HG03095 (cell line): ENCODE data around the gene TMX3.

Experiments used
- ATAC-seq: cut with Tn5 transposase; IDR thresholded peaks from one replicate; pipeline ENCODE4 v1.9.1; 2021; ENCODE audit warnings: moderate library complexity; ENCODE audit not compliant: unreplicated experiment

TMX3 gene

DNA sequence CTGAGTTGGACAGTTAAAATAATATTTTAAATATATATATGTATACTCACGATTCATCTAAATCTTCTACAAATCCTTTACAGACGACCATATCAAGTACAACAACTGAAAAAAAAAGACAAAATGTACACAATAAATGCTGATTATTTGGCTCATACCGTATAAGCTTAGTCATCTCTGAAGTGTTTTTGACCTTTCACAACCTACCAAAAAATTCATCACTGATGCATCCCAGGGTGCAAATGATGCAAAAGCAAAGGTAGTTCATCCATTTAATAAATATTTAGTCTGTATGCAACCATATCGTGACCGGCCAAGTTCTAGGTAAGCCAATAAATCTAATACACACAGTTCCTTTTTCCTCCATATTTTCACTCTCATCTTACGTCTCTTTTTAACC is 1.1 kb downstream of the TMX3 start:
- no peak for ATAC-seq

DNA sequence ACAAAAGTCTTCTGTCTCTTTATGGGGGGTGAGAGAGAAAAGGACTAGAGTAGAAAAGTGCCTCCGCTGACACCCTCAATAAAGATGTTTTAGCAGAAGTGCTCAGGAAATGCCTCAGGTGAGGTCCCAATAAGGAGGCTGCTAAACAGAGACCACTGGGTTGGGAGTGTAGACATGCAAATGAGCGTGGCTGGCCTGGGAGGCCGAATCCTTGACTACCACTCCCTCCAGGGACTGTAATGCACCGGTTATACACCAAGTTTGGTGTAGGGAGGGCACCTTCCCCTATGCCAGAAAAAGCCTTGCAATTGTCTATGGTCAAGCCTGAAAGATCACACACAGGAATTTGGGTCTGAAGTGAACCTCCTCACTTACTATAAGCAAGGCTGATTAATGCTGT is 1.8 kb downstream of the TMX3 start:
- no peak for ATAC-seq

DNA sequence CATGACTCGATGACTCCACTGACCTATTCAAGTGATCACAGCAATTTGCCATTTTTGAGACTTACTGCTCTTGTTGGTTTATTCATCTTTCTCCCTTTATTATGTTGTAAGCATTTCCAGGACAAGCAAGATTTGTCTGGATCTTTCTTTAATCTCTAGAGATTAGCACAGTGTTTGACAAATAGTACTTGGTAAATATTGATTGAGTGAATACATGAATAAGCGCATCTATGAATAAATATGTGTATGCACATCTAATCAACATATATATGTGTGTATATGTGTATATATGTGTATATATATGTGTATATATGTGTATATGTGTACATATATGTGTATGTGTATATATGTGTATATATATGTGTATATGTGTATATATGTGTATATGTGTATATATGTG is 7.3 kb downstream of the TMX3 start:
- no peak for ATAC-seq

DNA sequence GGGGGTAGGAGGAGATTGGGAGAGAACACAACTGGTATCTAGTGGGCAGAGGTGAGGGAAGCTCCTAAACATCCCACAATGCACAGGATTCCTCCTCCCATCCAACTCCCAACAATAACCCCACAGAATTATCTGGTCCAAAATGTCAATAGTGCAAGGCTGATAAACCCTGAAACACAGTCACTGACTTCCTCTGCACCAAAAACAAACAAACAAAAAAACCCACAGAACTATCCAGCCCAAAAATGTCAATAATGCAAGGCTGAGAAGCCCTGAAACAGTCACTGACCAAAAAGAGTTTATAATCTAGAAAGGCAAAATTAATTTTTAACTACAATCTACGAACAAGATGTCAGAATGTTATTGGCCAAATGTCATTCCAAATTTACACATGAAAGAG is 9.8 kb downstream of the TMX3 start:
- ATAC-seq: no peak

DNA sequence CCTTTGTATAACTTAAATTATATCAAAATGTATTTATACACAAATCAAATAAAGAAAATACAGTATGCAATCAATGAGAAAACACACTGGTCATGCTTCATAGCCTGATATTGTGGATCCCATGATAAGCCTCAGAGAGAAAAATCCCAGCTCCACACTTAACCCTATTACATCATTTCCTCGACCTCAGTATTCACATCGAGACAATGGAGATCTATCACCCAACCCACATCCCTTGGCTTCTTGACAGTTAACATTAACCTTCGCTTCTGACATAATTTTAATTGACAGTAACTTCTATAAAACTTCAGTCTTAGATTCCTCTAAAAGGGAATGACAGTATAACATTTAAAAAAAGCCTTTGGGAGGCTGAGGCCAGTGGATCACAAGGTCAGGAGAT is 11.6 kb downstream of the TMX3 start:
- ATAC-seq: no peak

DNA sequence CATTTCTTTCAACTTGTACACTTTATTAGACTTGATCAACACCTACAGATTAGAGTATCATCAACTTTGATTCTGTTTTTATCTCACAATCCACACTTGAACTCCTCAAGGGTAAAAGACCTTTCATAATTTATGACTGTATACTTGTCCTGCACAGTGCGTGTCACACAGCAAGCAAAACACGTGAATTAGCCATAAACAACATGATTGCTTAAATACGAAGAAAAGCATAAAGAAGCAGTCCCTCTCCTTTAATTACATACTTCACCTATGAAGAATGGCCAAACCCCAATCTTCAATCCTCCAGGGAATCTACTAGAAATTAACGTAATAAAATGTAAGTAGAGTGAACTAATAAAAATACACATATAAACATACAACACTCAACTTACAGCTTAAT is 13.6 kb downstream of the TMX3 start:
- no peak for ATAC-seq

DNA sequence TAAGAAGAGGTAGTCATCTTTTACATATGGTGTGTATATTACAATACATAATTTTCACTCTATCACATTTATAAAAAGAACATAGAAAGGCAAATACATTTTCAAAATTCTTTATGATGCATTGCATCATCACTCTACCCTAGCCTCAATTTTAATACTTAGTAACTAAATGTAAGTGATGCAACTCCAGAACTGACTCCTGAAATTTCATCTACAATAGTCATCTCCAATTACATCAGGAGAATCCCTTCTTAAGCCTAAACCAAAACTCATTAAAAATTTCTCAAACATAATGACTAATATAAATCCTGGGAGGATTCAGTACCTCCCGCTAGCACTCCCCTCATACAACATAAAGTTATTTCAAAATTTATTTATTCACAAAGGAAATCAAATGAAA is 15.9 kb downstream of the TMX3 start:
- ATAC-seq: no peak

DNA sequence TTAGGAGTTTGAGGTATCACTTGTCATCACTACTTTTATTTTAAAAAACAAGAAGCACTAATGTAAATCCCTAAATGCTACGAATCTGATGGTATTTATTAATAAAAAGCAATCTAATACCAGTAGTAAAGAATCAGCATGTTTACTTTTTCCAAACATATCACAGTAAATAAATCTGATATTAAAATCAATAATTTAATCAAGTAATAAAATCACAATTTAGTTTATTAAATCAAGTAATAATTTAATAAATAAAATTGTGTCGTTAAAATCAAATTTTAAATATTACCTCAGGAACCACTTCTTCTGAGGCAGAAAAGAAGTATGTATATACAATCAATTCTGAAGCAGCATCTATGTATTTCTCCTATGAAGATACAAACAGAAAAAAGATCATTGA is 18.0 kb downstream of the TMX3 start:
- no peak for ATAC-seq

DNA sequence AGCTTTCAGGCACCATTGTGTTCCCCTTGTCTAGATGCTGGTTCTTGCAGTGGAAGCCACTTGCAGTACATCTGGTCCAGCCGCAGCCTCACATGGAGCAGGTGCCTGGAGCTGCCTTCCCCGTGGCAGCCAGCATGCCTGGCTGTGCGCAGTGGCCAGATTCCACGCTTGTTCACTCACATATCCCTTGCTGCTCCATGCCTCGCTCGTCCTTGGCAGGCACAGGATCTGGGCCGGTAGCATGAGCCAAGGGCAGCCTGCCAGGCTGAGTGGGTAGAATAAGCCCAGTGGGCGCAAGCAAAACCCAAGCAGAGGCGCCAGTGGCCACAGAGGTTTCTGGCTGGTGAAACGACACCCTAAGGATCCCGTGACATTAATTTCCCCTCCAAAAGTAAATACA is 20.6 kb downstream of the TMX3 start:
- ATAC-seq: no peak

DNA sequence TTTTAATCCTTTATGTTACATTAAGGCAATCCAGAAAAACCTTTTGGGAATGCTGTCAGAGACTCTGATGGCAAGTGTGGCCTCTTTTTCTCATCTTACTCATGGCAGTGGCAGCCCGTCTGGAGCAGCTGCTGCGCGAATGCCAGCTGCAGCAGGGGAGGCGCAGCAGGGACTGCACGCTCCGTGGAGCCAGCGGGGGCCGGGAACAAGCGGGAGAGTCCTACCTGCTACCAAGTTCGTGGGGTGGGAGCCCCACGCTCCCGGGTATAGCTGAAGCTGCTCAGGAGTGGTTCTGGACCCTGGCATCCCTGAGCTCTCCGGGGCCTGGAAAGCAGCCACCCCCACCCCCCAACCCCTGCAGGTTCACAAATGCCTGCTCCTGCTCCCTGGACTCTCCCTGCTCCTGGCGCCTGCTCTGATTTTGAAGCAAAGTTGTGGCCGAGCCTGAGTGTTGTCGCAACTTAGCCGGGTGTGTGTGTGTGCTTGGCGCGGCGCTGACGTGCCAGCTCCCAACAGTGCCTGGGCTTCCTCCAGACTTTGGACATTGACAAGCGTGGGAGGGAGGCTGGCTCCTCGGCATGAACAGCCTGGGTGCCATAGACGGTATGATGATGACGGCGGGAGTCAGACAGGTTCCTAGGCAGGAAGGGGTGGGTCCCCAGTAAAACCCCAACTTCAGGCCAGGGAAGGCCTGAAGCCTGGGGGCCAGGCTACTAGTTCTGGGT is 21.7 kb downstream of the TMX3 start:
- no peak for ATAC-seq

DNA sequence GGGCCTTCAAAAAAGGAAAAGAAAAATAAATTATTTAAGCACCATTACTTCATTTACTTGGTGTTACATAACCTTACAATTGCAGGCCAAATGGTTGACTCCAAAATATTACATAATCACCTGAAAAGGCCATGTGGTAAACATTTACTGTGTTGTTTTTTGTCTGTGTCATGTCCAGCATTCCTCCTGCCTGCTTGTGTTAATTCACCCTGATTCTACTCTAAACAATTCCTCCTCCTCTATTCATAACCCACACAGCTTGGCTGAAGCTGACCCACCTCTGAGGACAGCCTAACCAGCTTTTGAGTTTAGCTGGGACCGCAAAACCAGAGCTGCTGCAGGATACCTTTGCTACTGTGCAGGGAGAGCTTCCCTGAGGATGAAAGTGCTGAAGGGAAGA is 35.4 kb downstream of the TMX3 start:
- no peak for ATAC-seq

DNA sequence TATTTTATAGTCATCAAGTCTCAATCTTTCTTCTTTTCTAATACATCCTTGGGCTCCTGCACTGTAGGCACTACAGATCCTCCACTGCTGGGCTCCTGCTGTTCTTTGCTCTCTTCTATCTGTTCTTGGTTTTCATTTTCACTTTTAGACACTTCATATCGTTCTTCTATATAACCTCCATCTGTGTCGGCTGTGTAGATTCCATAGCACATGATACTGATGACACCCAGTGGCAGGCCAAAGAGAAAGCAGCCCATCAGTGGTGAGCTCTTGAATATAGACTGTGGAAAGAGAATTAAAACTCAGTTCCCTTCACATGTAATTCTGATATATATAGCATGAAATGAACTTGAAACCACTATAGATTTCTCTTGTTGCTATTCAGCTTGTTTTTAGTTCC is 38.0 kb downstream of the TMX3 start:
- peak; percentile 95 for ATAC-seq

DNA sequence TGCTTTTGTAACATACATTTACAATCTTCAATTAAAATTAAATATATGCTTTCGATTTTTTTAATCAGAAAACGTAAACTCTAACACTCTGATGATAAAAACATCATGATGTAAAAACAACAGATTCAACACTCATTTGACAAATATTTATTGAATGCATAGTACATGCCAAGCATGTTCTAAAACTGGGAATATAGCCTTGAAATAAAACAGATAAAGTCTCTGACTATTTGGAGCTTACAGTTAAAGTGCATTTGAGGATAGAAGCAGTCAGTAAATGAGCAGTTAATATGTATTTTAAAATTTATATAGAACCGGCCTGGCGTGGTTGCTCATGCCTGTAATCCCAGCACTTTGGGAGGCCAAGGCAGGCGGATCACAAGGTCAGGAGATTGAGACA is 47.8 kb downstream of the TMX3 start:
- ATAC-seq: no peak

DNA sequence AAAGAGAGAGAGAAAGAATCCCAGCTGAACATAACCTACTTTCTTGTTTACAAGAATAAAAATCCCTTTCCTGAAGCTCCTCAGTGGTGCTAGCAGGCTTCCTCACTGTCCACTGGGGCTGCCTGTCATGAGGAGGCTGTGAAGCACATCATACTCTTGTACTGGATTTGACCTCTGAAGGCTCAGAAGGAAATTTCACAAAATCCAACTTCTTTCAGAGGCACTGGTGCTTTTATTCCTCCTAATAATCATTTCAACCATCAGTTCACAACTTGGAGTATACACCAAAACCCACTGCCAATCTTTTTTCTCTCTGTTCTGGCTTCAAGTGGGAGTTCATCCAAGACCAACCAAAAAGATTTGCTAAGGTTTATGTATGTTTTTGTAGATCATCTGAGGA is 48.5 kb downstream of the TMX3 start:
- no peak for ATAC-seq

DNA sequence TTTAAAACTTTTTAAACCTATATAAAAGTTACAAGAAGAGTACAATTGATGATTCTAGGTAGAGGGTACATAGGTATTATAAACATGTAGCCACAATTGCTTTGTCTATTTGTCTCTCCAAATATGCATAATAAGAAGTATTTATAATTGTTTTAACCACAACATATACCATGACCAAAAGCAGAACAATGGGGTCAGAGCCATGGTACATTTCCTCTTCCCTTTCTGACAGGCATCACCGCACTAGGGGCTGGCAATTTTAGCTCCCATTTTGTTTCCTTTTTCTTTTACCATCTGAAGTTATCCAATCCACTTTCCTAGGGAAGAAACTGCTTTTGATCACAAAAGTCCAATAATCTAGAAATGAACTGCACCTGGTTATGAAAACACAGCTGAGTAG is 49.3 kb downstream of the TMX3 start:
- ATAC-seq: no peak

DNA sequence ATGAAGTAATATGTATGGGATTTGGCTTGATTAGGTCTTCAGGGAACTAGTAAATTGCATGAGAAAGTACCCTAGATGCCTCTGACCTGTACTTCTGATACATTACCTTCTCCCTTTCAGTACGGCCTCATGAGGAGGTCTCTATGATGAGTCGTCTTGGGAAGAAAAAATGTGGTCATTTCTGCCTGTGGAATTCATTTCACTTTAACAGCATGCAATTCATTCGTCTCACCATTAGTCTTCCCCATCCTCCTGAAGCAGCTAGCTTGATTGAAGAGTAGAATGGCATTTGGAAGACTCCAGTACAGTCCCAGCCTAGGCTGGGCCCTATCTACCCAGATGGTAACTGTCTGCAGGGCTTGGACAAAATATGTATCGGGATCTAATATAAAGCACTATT is 52.2 kb downstream of the TMX3 start:
- no peak for ATAC-seq

DNA sequence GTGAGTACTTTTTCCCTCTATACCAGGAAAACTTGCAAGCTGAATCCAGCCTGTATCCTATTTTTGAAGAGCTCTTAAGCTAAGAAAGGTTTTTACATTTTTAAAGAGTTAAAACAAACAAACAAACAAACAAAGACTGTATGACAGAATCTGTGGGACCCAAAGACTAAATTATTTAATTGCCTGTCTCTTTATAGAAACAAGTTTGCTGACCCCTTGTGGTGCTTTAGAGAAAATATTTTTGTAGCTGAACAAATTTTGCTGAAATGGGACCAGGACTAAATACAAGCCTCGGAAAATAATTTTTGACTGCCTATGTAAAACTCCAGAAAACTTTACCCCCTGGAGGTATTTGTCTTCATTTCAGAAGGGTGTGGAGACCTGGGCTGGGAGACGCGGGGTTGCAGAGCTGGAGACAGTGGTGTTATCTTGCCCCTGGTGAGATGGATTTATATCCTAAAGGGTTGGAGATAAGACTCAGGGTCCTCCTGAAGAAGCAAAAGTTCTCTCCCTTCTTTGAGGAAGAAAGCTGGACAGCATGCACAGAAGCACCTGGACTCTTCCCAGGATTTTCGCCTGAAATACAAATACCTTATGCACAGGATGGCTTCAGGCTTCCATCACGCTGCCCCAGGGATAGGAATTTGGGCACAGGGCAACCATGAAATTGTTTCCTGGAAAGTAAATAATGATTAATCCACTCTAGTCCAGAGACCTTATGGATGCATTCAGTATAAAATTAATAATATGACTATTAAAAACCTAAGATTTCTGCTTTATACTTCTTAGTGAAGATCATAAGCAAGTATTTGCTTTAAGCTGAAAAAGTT is 54.3 kb downstream of the TMX3 start:
- ATAC-seq: no peak

DNA sequence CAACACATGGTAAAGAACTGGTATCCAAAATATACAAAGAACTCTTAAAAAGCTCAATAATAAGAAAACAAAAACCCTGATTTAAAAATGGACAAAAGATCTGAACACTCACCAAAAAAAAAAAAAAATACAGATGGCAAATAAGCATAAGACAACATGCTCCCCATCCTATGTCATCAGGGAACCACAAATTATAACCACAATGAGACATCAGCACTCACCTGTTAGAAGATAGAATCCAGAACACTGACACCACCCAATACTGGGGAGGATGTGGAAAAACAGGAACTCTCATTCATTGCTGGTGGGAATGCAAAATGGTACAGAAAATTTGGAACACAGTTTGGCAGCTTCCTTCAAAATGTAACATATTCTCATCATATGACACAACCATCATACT is 66.7 kb downstream of the TMX3 start:
- no peak for ATAC-seq

DNA sequence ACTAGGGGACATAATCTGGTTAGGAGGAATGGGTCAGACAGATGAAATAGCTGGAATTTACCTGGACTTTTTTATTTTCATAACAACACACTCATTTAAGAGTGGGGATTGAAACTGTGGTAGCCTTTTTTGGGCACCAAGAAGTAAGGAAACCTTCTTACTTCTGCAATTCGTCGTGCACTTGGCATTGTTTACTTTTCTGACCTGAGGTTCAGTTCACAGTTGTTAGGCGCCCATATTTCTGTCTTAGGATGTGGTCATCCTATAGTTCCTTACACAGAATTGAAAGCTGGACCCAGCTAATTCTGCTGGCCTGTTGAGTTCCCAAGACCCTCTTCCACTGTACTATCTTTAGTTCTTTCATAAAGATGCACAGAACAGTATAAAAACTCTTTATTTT is 72.9 kb downstream of the TMX3 start:
- no peak for ATAC-seq

DNA sequence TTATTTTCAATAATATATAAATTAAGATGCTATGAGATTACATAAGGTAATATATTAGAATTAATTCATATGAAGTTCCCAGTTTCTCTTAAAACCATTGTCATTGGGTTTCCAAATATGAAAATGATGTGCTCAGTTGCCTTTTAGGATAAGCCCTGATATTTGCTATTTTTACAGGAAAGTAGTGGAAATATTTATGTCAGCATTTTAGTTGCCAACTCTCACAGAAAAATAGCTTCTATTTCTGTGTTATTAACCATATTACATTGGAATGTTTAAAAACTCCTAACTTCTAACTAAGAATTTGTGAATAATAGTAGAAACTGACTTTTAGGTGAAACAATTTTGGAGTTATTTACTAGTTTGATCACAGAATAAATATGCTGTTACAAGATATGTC is 74.0 kb downstream of the TMX3 start:
- no peak for ATAC-seq

DNA sequence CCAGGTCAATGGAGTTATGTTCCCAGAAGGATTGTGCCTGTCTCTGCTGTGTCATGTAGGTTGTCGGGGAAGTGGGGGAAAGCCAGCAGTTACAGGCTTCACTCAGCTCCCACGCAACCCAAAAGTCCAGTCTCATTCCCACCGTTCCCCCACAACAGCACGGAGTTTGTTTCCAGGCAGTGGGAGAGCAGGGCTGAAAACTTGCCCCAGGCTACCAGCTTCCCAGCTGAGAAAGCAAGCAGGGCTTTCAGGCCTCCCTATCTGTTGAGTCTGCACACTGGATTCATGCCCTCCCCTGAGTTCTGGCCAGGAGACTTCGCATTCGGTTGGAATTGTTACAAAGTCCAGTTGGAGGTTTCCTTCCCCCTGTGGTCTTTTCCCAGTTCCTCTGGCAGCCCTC is 76.3 kb downstream of the TMX3 start:
- ATAC-seq: no peak

DNA sequence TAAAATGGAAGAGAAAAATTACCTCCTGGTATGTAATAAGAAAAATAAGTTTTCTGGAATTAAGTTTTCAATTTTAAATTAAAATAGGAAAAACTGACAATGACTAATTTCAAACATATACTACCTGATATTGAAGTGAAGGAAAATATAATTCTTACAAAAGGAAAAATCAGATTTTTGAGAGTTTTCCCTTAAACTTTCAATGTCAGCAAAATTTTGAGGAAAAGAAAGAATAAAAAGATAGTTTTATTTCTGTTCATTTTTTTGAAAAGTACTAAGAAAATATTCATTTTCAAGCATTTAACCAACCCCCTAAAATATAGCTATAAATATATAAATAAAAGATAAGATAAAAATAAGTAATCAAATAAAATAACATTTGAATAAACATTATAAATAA is 87.1 kb downstream of the TMX3 start:
- no peak for ATAC-seq
